ENCODE measurements around the gene DCXR.

The DCXR gene

DNA sequence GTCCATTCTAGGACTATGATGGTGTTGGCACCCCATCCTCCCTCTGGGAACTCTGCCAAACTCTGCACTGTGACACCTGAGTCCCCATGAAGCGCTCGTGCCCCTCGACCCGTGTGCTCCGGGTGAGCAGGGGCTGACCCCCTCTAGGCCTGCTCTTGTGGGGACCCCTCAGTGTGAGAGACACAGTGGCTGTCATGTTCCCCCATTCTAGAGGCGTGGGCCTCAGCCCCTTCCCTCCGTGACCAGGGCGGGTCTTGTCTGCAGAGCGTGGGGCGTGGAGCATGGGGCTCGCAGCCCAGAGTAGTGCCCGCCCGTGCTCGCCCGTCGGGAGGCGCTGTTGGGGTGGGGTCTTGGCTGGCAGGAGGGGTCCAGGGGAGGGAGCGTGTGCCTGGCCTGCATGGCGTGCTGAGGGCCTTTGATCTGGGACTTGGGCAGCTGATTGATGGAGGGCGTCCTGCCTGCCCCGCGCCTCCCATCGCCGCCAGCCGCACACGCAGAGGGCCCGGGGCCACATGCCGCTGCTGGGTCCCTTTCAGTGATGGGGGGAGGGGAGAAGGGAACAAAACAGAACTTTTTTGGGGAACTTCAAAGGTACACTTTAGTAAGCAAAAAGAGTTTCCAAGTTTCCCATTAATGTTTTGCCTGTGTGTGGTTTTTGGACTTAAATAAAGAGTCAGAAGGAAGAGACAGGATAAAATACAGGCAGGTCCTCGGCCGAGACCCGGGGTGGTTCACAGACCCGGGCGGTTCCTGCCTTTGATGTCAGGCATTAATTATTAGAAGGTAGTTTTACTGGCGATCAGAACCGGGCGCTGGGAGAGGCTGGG is 37.3 kb downstream of the DCXR start:
- TF ChIP-seq, protein P1, sequence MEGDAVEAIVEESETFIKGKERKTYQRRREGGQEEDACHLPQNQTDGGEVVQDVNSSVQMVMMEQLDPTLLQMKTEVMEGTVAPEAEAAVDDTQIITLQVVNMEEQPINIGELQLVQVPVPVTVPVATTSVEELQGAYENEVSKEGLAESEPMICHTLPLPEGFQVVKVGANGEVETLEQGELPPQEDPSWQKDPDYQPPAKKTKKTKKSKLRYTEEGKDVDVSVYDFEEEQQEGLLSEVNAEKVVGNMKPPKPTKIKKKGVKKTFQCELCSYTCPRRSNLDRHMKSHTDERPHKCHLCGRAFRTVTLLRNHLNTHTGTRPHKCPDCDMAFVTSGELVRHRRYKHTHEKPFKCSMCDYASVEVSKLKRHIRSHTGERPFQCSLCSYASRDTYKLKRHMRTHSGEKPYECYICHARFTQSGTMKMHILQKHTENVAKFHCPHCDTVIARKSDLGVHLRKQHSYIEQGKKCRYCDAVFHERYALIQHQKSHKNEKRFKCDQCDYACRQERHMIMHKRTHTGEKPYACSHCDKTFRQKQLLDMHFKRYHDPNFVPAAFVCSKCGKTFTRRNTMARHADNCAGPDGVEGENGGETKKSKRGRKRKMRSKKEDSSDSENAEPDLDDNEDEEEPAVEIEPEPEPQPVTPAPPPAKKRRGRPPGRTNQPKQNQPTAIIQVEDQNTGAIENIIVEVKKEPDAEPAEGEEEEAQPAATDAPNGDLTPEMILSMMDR (IDR thresholded peaks at IDR 0.05; ENCODE audit: control insufficient read depth, extremely low read depth, insufficient read depth), result no peak
- H3K4me3 ChIP-seq (ENCODE audit: low read depth, low read length), result no peak overlapping the region
- DNase-seq (ENCODE audit: low read depth), result no peak

DNA sequence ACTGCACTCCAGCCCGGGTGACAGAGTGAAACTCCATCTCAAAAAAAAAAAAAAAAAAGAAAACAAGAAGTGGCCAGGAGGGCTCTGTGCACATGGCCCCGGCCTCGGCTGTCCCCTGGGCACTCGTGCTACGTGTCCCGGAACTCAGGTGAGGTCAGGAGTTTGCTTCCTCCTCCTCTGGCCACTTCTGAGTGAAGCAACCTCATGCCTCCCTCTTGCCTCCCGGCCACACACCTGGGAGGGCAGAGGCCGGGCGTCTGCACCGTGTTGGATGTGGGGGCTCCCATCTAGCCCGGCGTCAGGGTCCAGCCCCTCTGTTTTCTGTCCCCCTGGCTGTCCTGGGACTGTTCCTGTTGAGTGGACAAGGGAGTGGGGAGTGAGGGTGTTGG is 37.9 kb downstream of the DCXR start:
- no peak for DNase-seq (ENCODE audit: low read depth)
- TF ChIP-seq, protein P1 (IDR thresholded peaks at IDR 0.05; ENCODE audit: control insufficient read depth, extremely low read depth, insufficient read depth), result no peak
- H3K4me3 ChIP-seq (ENCODE audit: low read depth, low read length), result no peak overlapping the region

DNA sequence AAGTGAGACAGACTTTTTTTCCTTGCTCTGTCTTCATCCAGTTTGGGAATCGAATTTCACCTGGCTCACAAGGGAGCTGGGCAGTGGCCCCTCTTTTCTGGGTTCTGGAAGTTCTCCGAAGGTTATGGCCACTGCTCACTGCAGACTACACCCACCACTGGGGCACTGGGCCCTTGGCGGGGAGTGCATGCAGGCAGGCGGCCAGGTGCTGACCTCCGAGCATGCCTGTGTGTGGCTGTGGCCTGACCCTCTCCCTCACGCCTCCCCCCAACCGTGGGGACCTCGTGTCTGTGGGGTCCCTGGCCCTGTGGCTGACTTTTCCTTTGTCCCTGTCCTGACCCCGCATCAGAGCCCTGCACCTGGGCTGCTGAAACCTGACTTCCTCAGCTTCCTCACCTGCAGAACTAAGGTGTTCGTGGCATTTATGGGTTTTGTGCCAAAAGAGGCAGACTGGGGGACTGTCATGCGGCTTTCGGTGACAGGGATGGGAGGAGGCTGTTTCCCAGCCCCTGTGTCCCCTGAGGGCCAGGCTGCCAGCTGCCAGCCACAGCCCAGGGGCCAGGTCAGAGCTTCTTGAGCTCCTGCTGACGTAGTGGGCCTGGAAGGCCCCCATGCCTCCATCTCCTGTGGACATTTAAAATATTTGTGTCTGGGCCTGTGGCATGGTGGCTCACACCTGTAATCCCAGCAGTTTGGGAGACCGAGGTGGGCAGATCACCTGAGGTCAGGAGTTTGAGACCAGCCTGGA is 38.6 kb downstream of the DCXR start:
- TF ChIP-seq, protein P1 (IDR thresholded peaks at IDR 0.05; ENCODE audit: control insufficient read depth, extremely low read depth, insufficient read depth), result no peak
- no peak for DNase-seq (ENCODE audit: low read depth)
- no peak overlapping the region for H3K4me3 ChIP-seq (ENCODE audit: low read depth, low read length)

DNA sequence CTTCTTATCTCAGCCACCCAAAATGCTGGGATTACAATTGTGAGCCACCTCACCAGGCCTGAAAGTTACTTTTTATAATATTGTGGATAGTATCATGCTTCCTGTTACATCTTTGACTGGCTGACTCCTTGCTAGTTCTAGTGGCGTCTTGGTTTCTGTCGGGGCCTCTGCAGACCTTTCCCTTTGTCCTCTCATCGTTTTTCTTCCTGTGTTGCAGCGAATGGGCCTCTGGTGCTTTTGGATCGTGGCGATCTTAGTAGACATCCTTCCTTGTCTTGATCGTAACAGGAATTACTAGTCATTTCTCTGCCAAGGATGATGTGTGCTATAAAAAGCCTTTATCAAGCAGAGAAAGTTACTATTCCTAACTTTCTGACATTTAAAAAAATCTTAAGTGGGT is 39.3 kb downstream of the DCXR start:
- TF ChIP-seq, protein P1 (IDR thresholded peaks at IDR 0.05; ENCODE audit: control insufficient read depth, extremely low read depth, insufficient read depth), result no peak
- H3K4me3 ChIP-seq (ENCODE audit: low read depth, low read length), result no peak overlapping the region

DNA sequence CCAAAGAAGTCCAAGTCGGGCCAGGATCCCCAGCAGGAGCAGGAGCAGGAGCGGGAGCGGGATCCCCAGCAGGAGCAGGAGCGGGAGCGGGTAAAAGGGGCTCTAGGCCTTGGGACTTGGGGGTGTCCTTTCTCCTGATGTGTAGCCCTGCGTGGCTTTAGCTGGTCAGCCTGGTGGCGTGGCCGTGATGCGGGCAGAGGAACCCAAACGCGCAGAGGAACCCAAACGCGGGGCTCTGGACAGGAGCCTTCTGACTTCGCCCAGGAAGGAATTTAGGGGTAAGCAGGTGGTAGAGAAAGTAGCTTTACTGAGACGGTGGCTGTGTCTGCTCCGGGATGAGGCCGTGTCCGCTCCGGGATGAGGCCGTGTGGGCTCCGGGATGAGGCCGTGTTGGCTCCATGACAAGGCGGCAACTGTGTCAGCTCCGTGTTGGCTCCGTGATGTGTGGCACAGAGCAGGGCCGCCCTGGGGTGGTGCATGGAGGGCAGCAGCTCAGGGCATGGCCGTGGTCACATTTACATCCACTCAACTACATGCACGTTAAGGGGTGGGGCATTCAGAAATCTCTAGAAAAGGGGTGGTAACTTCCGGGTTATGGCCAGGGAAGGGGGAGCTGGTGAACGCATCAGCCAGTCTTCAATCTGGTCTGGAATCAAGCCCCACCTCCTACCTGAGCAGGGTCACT is 40.6 kb downstream of the DCXR start:
- TF ChIP-seq, protein P1 (IDR thresholded peaks at IDR 0.05; ENCODE audit: control insufficient read depth, extremely low read depth, insufficient read depth), result no peak
- no peak for DNase-seq (ENCODE audit: low read depth)
- H3K4me3 ChIP-seq (ENCODE audit: low read depth, low read length), result no peak overlapping the region

More for the DNA sequence above, 39.3 kb downstream of the DCXR start:
- DNase-seq (ENCODE audit: low read depth), result no peak

DNA sequence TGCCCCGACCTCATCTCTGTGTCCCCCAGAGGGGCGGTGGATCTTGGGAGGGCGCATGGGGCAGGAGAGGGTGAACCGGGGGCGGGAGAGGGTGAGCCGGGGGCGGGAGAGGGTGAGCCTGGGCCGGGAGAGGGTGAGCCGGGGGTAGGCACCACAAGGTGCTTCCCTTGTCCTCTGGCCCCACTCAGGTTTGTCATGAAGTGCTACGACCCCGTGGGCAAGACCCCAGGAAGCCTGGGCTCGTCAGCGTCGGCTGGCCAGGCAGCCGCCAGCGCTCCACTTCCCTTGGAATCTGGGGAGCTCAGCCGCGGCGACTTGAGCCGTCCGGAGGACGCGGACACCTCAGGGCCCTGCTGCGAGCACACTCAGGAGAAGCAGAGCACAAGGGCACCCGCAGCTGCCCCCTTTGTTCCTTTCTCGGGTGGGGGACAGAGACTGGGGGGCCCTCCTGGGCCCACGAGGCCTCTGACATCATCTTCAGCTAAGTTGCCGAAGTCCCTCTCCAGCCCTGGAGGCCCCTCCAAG is 41.2 kb downstream of the DCXR start:
- no peak overlapping the region for H3K4me3 ChIP-seq (ENCODE audit: low read depth, low read length)
- no peak for DNase-seq (ENCODE audit: low read depth)
- TF ChIP-seq, protein P1 (IDR thresholded peaks at IDR 0.05; ENCODE audit: control insufficient read depth, extremely low read depth, insufficient read depth), result no peak
